Liver (tissue), 9 donors: ENCODE measurements around the gene OLFML2B. TPM values are rescaled to one million over a fixed set of nuclear protein-coding genes. Genes with fewer than 3 reads are reported as not detected.

Experiments used
- DNase-seq: peaks from one replicate; pipeline ENCODE4 v3.0.0-alpha.2; 2017; ENCODE audit warnings: low spot score
- H3K27ac ChIP-seq, 2 donors: one replicate each; pipeline ENCODE4 v1.7.0; 2013; ENCODE audit warnings: inconsistent platforms in 2 of 2, low read length in 2 of 2, control low read depth in 1 of 2, low read depth in 1 of 2, mild to moderate bottlenecking in 1 of 2
- H3K27me3 ChIP-seq, 4 donors: one replicate each; pipeline versions ENCODE4 v1.6.1 to v1.7.0; 2013; ENCODE audit warnings: low read length in 3 of 4, inconsistent platforms in 1 of 4, mild to moderate bottlenecking in 1 of 4, moderate library complexity in 1 of 4; ENCODE audit not compliant: control insufficient read depth in 4 of 4, insufficient read depth in 4 of 4
- H3K36me3 ChIP-seq, 4 donors: one replicate each; pipeline versions ENCODE4 v1.6.1 to v1.7.0; 2013; ENCODE audit warnings: low read length in 3 of 4, mild to moderate bottlenecking in 3 of 4, low read depth in 1 of 4, moderate library complexity in 1 of 4; ENCODE audit not compliant: control insufficient read depth in 4 of 4, insufficient read depth in 3 of 4
- H3K4me1 ChIP-seq, 4 donors: one replicate each; pipeline versions ENCODE4 v1.6.1 to v1.7.0; 2013; ENCODE audit warnings: low read length in 3 of 4, mild to moderate bottlenecking in 3 of 4, moderate library complexity in 1 of 4; ENCODE audit not compliant: control insufficient read depth in 4 of 4, insufficient read depth in 4 of 4
- H3K4me3 ChIP-seq, 3 donors: one replicate each; pipeline versions ENCODE4 v1.6.1 to v1.7.0; 2013; ENCODE audit warnings: low read length in 3 of 3, control low read depth in 1 of 3, low read depth in 1 of 3, mild to moderate bottlenecking in 1 of 3
- H3K9ac ChIP-seq, 2 donors: one replicate each; pipeline ENCODE4 v1.7.0; 2013; ENCODE audit warnings: low read length in 2 of 2, mild to moderate bottlenecking in 2 of 2, moderate library complexity in 2 of 2, control low read depth in 1 of 2, low read depth in 1 of 2
- H3K9me3 ChIP-seq, 4 donors: one replicate each; pipeline versions ENCODE4 v1.6.1 to v1.7.0; 2013; ENCODE audit warnings: low read length in 3 of 4; ENCODE audit not compliant: control insufficient read depth in 4 of 4
- ATF3 ChIP-seq: IDR thresholded peaks from 2 replicates; pipeline ENCODE4 v1.6.1; 2016; ENCODE audit warnings: antibody characterized with exemption
- CTCF ChIP-seq: fragments of 150-350 bp; IDR thresholded peaks from 2 replicates; pipeline ENCODE4 v1.5.1; 2017; ENCODE audit warnings: improper control_type of control experiment, low read depth, low read length; ENCODE audit not compliant: missing input control
- FOXA2 ChIP-seq: IDR thresholded peaks from 2 replicates; pipeline ENCODE4 v1.6.1; 2016; ENCODE audit warnings: antibody characterized with exemption
- GABPA ChIP-seq, 2 donors: IDR thresholded peaks in 1 of 2; conservative IDR thresholded peaks in 1 of 2; 2 replicates each; pipeline ENCODE4 v1.6.1; 2016; ENCODE audit warnings: antibody characterized with exemption in 2 of 2, mild to moderate bottlenecking in 1 of 2, moderate library complexity in 1 of 2
- HNF4A ChIP-seq, 2 donors: conservative IDR thresholded peaks; 2 replicates each; pipeline ENCODE4 v1.6.1; 2016; ENCODE audit warnings: antibody characterized with exemption in 2 of 2, mild to moderate bottlenecking in 2 of 2
- JUND ChIP-seq, 2 donors: IDR thresholded peaks; 2 replicates each; pipeline ENCODE4 v1.6.1; 2016; ENCODE audit warnings: antibody characterized with exemption in 2 of 2
- MAX ChIP-seq: IDR thresholded peaks from 2 replicates; pipeline ENCODE4 v1.6.1; 2016; ENCODE audit warnings: antibody characterized with exemption
- RAD21 ChIP-seq, 2 donors: IDR thresholded peaks; 2 replicates each; pipeline ENCODE4 v1.6.1; 2016; ENCODE audit warnings: antibody characterized with exemption in 2 of 2, mild to moderate bottlenecking in 2 of 2
- RXRA ChIP-seq, 2 donors: IDR thresholded peaks; 2 replicates each; pipeline ENCODE4 v1.6.1; 2017 to 2018; ENCODE audit warnings: antibody characterized with exemption in 2 of 2, mild to moderate bottlenecking in 1 of 2
- SP1 ChIP-seq: IDR thresholded peaks from 2 replicates; pipeline ENCODE4 v1.6.1; 2018; ENCODE audit warnings: antibody characterized with exemption, mild to moderate bottlenecking
- ZBTB33 ChIP-seq: IDR thresholded peaks from 2 replicates; pipeline ENCODE4 v1.6.1; 2016; ENCODE audit warnings: antibody characterized with exemption
- WGBS: extraction: QIAGEN DNeasy Blood & Tissue Kit; methylation state at CpG from one replicate; pipeline ENCODE4 v1.1.7; 2013; 5-methylcytosine and 5-hydroxymethylcytosine counted together
- polyA plus RNA-seq, 2 donors: library from polyadenylated mRNA; stranded (reverse) in 1 of 2; unstranded in 1 of 2; fragments of 200-250 nt in 1 of 2; fragments of >200 nt in 1 of 2; fragmentation: Nextera tagmentation in 1 of 2; extraction: Ambion mirVana in 1 of 2; gene quantifications; one replicate each; pipeline versions ENCODE4 v1.2.1 to v1.2.3, GENCODE V29; 2013 to 2015
- total RNA-seq, 2 donors: library from RNA; depleted of rRNA; stranded (reverse); fragments of >200 nt; gene quantifications; one replicate each; pipeline ENCODE4 v1.2.3, GENCODE V29; 2014
- TF ChIP-seq, protein P1 (sequence below): IDR thresholded peaks from 2 replicates; pipeline ENCODE4 v1.6.1; 2016; ENCODE audit warnings: antibody characterized with exemption, mild to moderate bottlenecking
- donor health status: healthy.
- donor health status: healthy.
- donor health status: healthy.
- donor health status: healthy.
- donor health status: healthy.

OLFML2B gene
- total and polyA plus RNA-seq, 4 donors: 0.54 to 0.84 (median 0.74) TPM

- WGBS: 93% methylated on average over 31 of the region's 31 CpGs
- Histone ChIP-seq H3K27me3 (no peaks in the 10 kb centered on the region), H3K4me1 (peaks cover 0 to 4% (median 0%) of the 10 kb centered on the region in 4 donors), H3K4me3 (no peak overlapping the region), H3K36me3 (no peaks in the 10 kb centered on the region), H3K27ac (no peak overlapping the region), H3K9me3 (no peaks in the 10 kb centered on the region), H3K9ac (no peak overlapping the region)
- DNase-seq: no peak
- TF ChIP-seq ATF3: no peak
- TF ChIP-seq ZBTB33: no peak
- TF ChIP-seq JUND (IDR thresholded peaks at IDR 0.05): no peak
- no peak for TF ChIP-seq CTCF
- TF ChIP-seq RAD21 (IDR thresholded peaks at IDR 0.05): no peak
- no peak for TF ChIP-seq RXRA (IDR thresholded peaks at IDR 0.05)
These were observed 45.5 kb downstream of the OLFML2B start for GRCh38 chr1:161978011-161978790.

GRCh38 chr1:161973924-161974845 lies 49.5 kb downstream of the OLFML2B start:
- H3K4me1 ChIP-seq: peaks cover 0 to 4% (median 0%) of the 10 kb centered on the region in 4 donors
- H3K36me3 ChIP-seq: no peaks in the 10 kb centered on the region
- DNase-seq: peak; percentile 38
- H3K27ac ChIP-seq: no peak overlapping the region
- TF ChIP-seq HNF4A (conservative IDR thresholded peaks at IDR 0.05): no peak
- no peak for TF ChIP-seq RAD21 (IDR thresholded peaks at IDR 0.05)
- TF ChIP-seq SP1: peak; percentile 21
- TF ChIP-seq RXRA (IDR thresholded peaks at IDR 0.05): peak; percentile 27 to 83
- TF ChIP-seq FOXA2: no peak
- peak; percentile 9 for TF ChIP-seq MAX
- TF ChIP-seq GABPA (IDR thresholded peaks at IDR 0.05 in 1 of 2, conservative IDR thresholded peaks at IDR 0.05 in 1 of 2): no peak
- TF ChIP-seq, protein P1, sequence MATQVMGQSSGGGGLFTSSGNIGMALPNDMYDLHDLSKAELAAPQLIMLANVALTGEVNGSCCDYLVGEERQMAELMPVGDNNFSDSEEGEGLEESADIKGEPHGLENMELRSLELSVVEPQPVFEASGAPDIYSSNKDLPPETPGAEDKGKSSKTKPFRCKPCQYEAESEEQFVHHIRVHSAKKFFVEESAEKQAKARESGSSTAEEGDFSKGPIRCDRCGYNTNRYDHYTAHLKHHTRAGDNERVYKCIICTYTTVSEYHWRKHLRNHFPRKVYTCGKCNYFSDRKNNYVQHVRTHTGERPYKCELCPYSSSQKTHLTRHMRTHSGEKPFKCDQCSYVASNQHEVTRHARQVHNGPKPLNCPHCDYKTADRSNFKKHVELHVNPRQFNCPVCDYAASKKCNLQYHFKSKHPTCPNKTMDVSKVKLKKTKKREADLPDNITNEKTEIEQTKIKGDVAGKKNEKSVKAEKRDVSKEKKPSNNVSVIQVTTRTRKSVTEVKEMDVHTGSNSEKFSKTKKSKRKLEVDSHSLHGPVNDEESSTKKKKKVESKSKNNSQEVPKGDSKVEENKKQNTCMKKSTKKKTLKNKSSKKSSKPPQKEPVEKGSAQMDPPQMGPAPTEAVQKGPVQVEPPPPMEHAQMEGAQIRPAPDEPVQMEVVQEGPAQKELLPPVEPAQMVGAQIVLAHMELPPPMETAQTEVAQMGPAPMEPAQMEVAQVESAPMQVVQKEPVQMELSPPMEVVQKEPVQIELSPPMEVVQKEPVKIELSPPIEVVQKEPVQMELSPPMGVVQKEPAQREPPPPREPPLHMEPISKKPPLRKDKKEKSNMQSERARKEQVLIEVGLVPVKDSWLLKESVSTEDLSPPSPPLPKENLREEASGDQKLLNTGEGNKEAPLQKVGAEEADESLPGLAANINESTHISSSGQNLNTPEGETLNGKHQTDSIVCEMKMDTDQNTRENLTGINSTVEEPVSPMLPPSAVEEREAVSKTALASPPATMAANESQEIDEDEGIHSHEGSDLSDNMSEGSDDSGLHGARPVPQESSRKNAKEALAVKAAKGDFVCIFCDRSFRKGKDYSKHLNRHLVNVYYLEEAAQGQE: no peak
- whole genome bisulfite sequencing: 59% methylated on average over 9 of the region's 9 CpGs
- H3K4me3 ChIP-seq: no peak overlapping the region
- H3K27me3 ChIP-seq: no peaks in the 10 kb centered on the region
- H3K9me3 ChIP-seq: no peaks in the 10 kb centered on the region
- H3K9ac ChIP-seq: no peak overlapping the region
